Osteoblast (primary cell): ENCODE data around the gene ERBB4. TPM values are rescaled to one million over a fixed set of nuclear protein-coding genes. Genes with fewer than 3 reads are reported as not detected.

Source experiments
- DNase-seq: peaks from one replicate; pipeline ENCODE4 v3.0.0; 2011; ENCODE audit warnings: low spot score, mixed read lengths; ENCODE audit not compliant: insufficient read length; ENCODE audit errors: missing footprints
- H2AFZ ChIP-seq: 2 replicates; pipeline ENCODE4 v1.6.0; 2011; ENCODE audit warnings: mild to moderate bottlenecking, low read length
- H3K27ac ChIP-seq: 2 replicates; pipeline ENCODE4 v1.5.1; 2011; ENCODE audit warnings: mild to moderate bottlenecking, low read depth, low read length, moderate library complexity
- H3K27me3 ChIP-seq: 2 replicates; pipeline ENCODE4 v1.6.0; 2012; ENCODE audit warnings: mild to moderate bottlenecking, control low read depth, inconsistent platforms, low read length, moderate library complexity; ENCODE audit not compliant: insufficient read depth
- H3K36me3 ChIP-seq: 2 replicates; pipeline ENCODE4 v1.5.1; 2011; ENCODE audit warnings: mild to moderate bottlenecking, low read length, control low read depth, moderate library complexity; ENCODE audit not compliant: insufficient read depth
- H3K4me1 ChIP-seq: 2 replicates; pipeline ENCODE4 v1.5.1; 2011; ENCODE audit warnings: mild to moderate bottlenecking, low read length, control low read depth, moderate library complexity; ENCODE audit not compliant: insufficient read depth
- H3K4me2 ChIP-seq: 2 replicates; pipeline ENCODE4 v1.6.0; 2011; ENCODE audit warnings: mild to moderate bottlenecking, low read length; ENCODE audit not compliant: insufficient read depth
- H3K4me3 ChIP-seq: fragments of 200-600 bp; sonication (generic); 3 replicates; pipeline ENCODE4 v1.5.1; 2012; ENCODE audit warnings: mild to moderate bottlenecking, low read length, inconsistent platforms; ENCODE audit not compliant: insufficient read depth
- H3K79me2 ChIP-seq: 2 replicates; pipeline ENCODE4 v1.6.0; 2012; ENCODE audit warnings: mild to moderate bottlenecking, low read length, control low read depth, inconsistent platforms; ENCODE audit not compliant: insufficient read depth
- H3K9me3 ChIP-seq: 2 replicates; pipeline ENCODE4 v1.5.1; 2011; ENCODE audit warnings: low read depth, low read length, control low read depth
- H4K20me1 ChIP-seq: 2 replicates; pipeline ENCODE4 v1.6.0; 2012; ENCODE audit warnings: mild to moderate bottlenecking, low read length, control low read depth; ENCODE audit not compliant: insufficient read depth
- total RNA-seq: library from RNA; depleted of rRNA; stranded (reverse); fragments of >200 nt; gene quantifications from 2 replicates; pipeline ENCODE4 v1.2.3, GENCODE V29; 2012
- TF ChIP-seq, protein P1 (sequence below): IDR thresholded peaks from 2 replicates; pipeline ENCODE4 v1.5.1; 2011; ENCODE audit warnings: mild to moderate bottlenecking, low read depth, low read length, moderate library complexity; ENCODE audit errors: extremely low read depth

Gene ERBB4
- total RNA-seq, 1 donor = under 0.01 TPM

DNA sequence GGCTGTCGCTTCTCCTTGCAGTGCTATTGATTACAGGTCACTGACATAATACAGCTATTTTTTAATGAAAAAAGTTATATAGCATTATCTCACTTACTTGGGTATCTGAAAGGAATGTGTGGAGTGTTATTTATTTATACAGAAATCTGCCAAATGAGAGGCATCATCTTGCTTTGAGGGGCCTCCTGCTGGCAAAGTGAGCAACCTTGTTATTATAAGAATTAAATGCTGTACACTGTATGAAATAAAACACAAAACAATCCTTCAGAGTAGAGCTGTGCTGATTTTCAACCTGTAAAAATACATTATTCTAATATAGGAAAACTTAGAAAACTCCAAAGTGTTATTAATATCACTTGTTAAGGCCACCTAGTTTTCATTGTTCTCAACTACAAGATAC is 20.9 kb downstream of the ERBB4 start:
- Histone ChIP-seq H3K36me3 (no peaks in the 10 kb centered on the region), H3K4me2 (no peak overlapping the region), H3K9me3 (no peaks in the 10 kb centered on the region), H4K20me1 (no peaks in the 10 kb centered on the region), H3K27ac (no peak overlapping the region), H3K4me1 (no peaks in the 10 kb centered on the region), H3K79me2 (no peaks in the 10 kb centered on the region), H3K4me3 (no peak overlapping the region), H2AFZ (no peak overlapping the region), H3K27me3 (no peaks in the 10 kb centered on the region)
- DNase-seq = no peak
- TF ChIP-seq, protein P1, sequence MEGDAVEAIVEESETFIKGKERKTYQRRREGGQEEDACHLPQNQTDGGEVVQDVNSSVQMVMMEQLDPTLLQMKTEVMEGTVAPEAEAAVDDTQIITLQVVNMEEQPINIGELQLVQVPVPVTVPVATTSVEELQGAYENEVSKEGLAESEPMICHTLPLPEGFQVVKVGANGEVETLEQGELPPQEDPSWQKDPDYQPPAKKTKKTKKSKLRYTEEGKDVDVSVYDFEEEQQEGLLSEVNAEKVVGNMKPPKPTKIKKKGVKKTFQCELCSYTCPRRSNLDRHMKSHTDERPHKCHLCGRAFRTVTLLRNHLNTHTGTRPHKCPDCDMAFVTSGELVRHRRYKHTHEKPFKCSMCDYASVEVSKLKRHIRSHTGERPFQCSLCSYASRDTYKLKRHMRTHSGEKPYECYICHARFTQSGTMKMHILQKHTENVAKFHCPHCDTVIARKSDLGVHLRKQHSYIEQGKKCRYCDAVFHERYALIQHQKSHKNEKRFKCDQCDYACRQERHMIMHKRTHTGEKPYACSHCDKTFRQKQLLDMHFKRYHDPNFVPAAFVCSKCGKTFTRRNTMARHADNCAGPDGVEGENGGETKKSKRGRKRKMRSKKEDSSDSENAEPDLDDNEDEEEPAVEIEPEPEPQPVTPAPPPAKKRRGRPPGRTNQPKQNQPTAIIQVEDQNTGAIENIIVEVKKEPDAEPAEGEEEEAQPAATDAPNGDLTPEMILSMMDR = no peak

DNA sequence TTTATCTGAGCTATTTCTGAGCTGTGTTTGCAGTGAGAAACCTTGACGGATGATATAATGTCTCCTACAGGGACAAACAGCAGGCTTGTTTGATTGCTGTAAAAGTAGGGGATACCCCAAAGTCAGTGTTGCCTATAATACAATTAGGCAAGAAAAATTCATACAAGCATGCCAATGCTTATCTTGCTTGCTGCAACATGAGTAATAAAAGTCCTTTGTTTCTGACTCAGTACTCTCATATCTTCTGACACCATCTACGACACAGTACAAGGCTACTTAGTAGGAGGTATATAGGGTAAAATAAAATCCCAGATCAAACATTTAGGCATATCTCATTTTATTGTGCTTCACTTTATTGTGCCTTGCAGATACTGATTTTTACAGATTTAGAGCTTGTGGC is 33.0 kb downstream of the ERBB4 start:
- Histone ChIP-seq H2AFZ (no peak overlapping the region), H3K79me2 (no peaks in the 10 kb centered on the region), H3K27ac (no peak overlapping the region), H3K4me1 (no peaks in the 10 kb centered on the region), H3K9me3 (no peaks in the 10 kb centered on the region), H3K4me3 (no peak overlapping the region), H3K4me2 (no peak overlapping the region), H3K27me3 (no peaks in the 10 kb centered on the region), H4K20me1 (no peaks in the 10 kb centered on the region), H3K36me3 (no peaks in the 10 kb centered on the region)
- TF ChIP-seq, protein P1 = no peak
- no peak for DNase-seq

DNA sequence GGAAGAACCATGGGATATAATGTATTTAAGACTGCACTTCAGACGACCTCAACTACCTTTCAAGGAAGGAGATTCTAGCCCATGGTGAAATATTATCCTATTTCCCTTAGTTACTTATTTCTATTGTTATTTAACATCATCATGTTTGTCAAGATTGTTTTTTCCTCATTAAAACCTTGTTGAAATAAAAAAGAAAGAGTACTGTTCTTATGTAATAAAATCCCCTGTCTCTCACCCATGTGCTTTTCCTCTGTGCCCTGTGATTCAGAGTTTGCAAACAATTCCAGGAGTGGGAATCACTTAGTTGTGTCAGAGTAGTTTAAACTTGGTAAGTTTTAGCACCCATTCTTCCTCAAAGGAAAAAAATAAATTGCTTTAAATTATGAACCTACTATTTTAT is 43.6 kb downstream of the ERBB4 start:
- no peak for DNase-seq
- H2AFZ ChIP-seq = no peak overlapping the region
- no peaks in the 10 kb centered on the region for H3K79me2 ChIP-seq
- H4K20me1 ChIP-seq = no peaks in the 10 kb centered on the region
- H3K36me3 ChIP-seq = no peaks in the 10 kb centered on the region
- H3K9me3 ChIP-seq = no peaks in the 10 kb centered on the region
- TF ChIP-seq, protein P1 = no peak
- H3K4me1 ChIP-seq = no peaks in the 10 kb centered on the region
- H3K4me3 ChIP-seq = no peak overlapping the region
- H3K27ac ChIP-seq = no peak overlapping the region
- H3K4me2 ChIP-seq = no peak overlapping the region
- no peaks in the 10 kb centered on the region for H3K27me3 ChIP-seq

DNA sequence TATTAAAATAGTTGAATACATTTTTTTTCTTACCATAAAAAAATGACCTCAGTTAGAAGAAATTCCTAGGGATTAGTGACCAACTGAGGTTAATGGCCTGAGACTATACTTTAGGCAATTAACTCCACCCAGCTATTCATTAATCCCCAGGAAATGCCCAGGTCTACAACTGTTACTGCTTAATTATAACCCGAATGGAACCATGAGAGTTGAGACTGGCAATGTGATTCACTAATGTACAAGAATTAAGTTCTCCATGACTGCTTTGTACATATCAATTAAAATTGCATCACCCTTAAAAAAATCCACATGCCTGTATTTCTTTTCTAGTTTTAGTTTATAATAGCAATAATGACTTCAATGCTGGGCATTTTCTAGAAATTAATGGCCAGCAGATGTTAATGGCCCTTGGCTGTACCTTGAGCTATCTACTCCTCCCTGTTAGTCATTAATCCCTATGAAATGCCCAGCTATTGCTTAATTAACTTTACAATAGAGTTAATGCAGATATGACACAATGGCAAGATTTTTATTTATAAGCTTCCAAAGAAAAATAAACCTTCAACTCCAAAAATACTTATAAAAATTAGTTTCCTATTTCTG is 44.1 kb downstream of the ERBB4 start:
- no peak overlapping the region for H2AFZ ChIP-seq
- no peak for DNase-seq

More for the DNA sequence above, 44.1 kb downstream of the ERBB4 start:
- H3K79me2 ChIP-seq = no peaks in the 10 kb centered on the region
- no peaks in the 10 kb centered on the region for H4K20me1 ChIP-seq
- no peaks in the 10 kb centered on the region for H3K9me3 ChIP-seq
- no peak overlapping the region for H3K4me3 ChIP-seq
- no peaks in the 10 kb centered on the region for H3K4me1 ChIP-seq
- H3K4me2 ChIP-seq = no peak overlapping the region
- TF ChIP-seq, protein P1 = no peak
- no peaks in the 10 kb centered on the region for H3K36me3 ChIP-seq
- H3K27ac ChIP-seq = no peak overlapping the region
- H3K27me3 ChIP-seq = no peaks in the 10 kb centered on the region
